ENCODE data around the gene KRT80.

Gene KRT80

DNA sequence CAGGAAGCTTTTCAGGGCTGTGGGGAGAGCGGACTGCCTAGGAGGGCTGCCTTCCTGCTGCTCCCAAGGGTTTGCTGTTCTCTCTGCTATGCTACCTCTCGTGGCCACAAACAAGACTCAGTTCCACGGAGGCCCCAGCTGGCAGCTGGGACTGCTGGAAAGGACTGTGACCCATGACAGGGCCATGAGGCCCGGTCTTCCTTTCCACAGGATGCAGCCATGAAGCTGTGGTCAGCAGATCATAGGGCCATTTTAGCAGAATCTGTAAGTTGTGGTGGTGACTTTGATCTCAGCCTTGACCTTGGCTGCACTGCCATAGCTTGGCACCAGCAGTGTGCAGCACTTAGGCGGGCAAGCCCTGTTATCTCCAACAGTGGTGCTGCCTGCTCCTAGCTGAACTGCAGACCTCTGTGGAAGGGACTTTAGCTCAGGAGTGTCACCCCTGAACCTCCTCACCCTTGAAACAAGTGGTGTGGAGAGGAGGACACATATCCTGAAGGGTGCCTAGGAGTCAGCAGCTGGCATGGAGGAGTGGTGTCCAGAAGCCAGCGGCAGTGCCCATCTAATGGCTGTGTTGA lies 12.3 kb downstream of the KRT80 start:
- no peak for DNase-seq (ENCODE audit: low spot score)

DNA sequence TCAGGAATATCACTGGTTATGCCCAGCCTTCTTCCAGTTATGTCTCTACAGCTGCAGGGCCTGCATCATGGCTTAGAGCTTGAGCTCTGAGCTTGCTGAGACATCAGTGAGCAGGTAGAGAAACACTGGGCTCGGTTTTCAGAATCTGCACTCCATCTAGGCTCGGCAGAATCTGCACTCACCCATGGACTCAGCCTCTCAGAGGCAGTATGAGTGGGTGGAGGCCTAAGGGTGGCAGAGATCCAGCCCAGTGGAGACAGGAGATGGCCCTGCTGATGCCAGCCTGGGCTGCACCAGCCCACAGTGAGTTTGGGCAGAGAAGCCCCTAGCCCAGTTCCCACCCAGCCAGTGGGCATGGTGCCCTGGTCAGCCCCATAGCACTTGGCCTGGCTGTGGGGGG lies 12.8 kb downstream of the KRT80 start:
- DNase-seq (ENCODE audit: low spot score): no peak

DNA sequence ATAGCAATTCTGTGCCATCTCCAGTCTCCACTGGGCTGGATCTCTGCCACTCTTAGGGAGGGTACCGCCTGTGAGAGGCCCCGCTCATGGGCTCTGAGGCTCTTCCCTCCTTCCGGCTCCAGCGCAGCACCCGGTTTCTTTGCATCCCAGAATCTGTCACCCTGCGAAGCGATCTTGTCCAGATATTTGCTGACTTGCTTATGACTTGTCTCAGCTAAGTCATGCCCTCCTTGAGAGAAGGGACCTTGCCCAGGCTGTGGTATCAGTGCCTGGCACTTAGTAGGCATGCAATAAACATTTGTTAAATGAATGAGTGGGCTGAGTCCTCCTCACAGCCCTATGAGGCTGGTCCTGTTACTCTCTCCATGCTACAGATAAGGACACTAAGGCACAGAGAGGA lies 13.4 kb downstream of the KRT80 start:
- no peak for DNase-seq (ENCODE audit: low spot score)

DNA sequence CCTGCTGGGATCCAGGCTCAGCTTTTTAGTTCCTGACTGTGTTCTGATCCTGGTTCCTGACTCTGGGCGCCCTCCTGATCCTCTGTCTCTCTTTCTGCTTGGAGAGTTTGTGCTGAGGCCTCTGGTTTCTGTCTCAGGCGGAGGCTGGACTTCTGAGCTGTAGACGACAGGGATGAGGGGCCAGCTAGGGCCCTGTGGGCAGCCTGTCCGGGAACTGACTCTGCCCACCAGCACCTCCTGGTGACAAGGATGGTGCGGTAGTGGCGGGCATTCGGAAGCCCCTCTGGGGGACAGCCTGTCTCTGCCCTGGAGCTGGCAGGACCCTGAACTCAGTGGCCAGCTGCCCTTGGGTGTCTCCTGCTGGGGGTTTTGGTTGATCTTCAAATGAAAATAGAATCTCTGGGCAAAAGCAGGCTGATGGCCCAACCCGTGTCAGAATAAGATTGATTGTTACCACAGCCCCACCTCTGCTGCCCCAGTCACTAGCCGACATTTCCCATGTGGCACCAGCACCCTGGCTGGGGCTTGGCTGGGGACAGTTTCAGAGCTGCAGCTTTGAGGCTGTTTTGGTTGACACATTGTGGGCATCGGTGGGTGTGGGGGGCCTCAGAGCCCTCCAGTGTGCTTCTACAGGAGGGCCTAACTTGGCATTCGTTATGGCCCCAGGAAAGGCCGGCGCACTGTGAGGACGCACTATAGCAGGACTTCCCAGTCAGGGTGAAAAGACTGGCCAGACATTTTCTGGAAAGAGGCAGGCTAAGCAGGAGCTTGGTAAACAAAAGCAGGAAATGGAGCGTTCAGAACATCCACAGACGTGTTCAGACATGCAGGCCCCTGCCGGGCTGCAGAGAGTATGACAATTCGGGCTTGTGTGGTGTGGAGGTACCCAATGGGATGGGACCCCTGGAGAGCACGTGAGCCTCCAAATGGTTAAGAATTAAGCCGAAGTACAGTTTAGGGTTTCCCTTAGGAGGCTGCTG lies 16.2 kb downstream of the KRT80 start:
- DNase-seq (ENCODE audit: low spot score): no peak

DNA sequence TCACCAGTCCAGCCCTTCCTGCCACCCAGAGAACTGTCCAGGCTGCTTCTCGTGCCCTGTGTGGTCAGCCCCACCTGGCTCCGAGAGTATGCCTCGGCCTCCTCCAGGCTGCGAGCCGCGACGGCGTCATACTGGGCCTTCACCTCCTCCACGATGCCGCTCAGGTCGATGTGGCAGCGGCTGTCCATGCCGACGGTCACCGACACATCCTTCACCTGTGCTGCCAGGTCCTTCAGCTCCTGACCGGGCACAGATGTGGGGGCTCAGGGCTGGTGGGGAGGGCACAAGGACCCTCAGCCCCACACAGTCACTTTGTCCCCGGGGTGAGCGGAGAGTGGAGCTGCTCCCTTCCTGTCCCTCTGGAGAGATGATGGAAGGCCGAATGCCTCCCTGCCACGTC lies 18.3 kb downstream of the KRT80 start:
- DNase-seq (ENCODE audit: low spot score): no peak

DNA sequence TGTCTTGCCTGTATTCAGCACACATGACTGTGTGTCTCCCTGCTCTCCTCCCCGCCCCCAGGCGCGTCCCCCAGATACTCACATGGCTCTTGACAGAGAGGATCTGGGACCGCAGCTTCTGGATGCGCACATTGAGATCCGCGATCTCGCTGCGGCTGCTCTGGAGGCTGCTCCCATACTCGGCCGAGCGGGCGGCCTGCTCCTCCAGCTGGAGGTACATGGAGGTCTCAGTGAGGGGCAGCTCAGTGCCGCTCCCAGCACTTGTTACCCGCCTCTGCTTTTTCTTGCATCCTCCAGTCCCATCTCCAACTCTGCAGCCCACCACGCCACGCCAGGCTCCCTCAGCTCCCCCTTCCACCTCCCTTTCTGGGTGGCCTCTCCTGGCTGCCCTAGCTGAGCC lies 18.9 kb downstream of the KRT80 start:
- DNase-seq (ENCODE audit: low spot score): no peak

DNA sequence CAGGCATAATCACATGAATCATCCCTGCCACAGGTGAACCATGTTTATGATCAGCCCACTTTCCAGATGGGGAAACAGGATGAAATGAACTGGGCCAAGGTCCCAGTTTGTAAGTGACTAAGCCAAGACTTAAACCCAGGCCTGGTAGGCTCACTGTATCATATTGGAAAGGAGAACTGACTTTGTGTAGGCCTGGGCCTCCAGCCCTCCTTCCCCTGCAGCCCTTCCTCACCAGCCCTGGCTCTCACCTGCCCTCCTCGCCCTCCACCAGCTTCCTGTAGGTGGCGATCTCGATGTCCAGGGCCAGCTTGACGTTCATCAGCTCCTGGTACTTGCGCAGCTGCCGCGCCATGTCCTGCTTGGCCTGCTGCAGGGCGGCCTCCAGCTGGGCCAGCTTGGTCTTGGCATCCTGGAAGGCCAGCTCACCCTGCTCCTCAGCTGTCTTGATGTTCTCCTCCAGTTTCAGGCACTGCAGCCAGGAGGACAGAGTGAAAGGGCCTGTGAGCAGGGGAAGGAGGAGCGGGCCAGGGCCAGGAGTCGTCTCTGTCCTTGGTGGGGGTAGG lies 19.8 kb downstream of the KRT80 start:
- DNase-seq (ENCODE audit: low spot score): no peak

DNA sequence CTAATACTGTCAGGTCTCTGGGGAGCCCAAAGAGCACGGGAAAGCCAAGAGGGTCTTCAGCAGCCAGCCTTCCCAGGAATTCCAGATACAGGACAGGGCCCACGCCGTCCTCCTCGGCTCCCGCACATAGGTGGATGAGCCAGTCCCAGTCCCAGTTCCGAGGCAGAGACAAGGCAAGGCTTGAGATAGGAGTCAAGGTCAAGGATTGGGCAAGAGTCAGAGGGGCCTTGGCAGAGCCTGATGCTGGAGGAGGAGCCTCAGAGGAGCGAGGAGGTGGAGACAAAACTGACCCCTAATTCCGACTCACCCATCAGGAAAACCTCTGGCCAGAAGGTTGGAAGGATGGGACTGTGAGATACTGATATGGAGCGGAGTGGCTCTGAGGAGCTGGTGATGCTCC lies 21.0 kb downstream of the KRT80 start:
- no peak for DNase-seq (ENCODE audit: low spot score)

DNA sequence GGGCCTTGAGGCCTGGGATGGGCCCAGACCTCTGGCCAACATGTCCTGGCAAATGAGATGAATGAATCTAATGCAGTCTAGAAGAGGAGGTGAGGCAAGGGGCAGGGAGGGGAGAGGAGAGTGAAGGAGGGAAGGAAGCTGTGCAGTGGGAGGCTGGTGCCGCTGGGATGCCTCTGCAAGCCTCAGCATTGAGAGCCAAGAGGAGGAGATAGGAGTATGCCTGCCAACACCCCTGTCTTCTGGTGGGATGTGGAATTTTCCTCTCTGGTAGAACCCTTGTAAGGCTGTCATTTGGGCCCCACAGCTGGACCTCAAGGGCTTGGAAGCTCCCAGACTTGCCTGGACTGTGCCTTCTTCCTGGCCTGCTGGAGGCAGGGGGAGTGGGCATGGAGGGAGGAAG lies 21.9 kb downstream of the KRT80 start:
- DNase-seq (ENCODE audit: low spot score): no peak

DNA sequence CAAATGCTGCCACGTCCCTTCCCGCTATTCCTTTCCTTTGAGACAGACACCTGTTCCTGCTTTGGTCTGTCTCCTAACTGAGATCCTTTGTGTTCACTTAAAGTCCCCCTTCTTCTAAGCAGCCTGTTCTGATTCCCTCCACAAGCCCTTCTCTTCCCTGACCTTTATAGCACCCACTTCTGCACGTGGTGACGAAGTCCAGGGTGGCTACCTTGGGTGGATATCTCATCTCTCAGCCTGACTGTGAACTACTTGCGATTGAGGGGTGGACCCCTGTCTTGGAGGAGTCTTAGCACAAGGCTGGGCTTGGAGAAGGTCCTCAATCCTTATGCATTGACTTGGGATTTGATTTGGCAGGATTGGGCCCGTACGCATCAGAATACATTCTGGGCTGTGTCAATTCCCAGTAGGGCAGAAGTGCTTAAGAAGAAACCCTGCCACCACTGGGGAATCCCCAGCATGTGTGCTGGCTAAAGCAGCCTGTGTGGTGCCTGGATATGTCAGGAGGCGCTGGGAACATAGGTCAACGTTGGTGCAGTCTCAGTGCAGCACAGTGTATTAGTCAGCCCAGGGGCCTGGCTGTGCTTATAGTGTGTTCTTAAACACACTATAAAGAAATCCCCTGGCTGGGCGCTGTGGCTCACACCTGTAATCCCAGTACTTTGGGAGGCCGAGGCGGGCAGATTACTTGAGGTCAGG lies 23.6 kb downstream of the KRT80 start:
- DNase-seq (ENCODE audit: low spot score): no peak

DNA sequence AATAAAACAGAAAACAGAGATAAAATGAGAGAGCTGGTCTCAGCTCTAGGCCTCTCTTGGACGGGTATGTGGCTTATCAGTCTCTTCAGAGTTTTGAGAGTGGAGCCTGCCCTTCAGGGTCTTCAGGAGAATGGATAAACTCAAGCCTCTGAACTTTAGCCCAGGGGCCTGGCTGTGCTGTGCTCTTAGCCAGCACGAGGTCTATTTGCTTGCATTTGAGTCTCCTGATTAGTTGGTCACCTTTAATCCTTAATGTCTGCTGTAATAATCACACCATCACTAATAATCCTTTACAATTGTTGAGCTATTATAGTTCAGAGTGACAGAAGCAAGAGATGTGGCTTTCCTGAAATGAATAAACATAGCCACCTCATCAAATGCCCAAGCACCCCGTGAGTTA lies 24.3 kb downstream of the KRT80 start:
- DNase-seq (ENCODE audit: low spot score): no peak

DNA sequence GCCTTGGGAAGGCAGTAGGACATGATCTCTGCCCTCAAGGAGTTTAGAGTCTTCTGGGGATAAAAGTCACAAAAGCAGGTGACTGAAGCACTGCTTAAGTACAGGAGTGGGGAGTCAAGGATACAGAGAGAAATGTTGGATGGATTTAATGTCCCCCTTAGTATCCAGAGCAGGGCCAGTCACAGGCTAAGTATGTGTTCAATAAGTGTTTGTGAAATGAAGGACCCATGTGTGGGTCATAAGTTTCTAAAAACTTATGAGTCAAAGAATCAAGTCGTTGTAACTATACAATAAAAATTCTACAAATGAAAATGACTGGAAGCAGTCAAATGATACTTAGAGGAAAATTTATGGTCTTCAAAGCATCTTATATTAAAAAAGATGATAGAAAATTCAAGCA lies 25.1 kb downstream of the KRT80 start:
- DNase-seq (ENCODE audit: low spot score): no peak

DNA sequence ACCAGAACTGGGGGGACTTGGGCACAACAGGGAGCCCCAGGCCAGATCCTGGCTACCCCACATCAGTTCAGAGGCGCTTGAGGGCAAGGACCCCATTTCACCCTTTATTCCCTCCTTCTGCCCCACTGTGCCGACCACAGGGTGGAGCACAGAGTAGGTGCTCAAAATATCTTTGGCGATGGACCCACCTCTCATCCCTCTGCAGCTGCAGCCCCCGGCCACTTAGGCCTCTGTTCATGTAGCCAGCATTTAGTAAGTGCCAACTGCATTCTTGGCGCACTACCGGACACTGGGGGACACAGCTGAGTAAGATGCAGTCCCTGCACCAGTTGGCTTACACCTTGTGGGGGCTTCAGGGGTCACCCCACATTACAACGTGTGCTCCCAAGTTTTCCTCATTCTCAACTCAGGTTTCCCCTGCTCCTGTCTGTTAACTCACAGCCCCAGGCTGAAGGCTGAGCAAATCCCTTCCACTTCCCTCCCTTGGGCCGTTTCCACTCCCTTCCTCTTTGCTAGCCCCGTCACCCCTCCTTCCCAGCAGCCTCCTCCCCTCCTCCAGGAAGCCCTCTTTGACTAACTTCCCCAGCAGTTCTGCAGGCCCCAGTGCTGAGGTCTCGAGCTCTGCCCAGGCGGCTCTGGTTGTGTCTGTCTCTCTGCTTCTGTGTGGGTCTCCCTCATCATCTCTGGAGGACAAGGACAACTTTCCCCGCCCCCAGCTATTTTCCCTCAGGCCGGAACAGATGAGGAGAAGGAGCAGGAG lies 26.5 kb downstream of the KRT80 start:
- no peak for DNase-seq (ENCODE audit: low spot score)

DNA sequence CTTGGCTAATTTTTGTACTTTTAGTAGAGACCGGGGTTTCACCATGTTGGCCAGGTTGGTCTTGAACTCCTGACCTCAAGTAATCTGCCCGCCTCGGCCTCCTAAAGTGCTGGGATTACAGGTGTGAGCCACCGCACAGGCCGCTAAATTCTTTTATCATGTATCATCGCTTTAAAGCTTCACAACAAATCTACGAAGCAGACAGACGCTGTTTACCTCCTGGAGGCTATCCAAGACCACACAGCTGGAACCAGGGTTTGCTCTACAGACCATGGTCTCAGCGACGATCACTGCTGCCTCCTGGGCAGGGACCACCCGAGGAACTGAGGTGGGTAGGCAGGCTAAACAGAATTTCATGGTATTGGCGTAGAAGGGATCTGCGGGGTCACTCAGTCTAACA lies 27.2 kb downstream of the KRT80 start:
- no peak for DNase-seq (ENCODE audit: low spot score)

DNA sequence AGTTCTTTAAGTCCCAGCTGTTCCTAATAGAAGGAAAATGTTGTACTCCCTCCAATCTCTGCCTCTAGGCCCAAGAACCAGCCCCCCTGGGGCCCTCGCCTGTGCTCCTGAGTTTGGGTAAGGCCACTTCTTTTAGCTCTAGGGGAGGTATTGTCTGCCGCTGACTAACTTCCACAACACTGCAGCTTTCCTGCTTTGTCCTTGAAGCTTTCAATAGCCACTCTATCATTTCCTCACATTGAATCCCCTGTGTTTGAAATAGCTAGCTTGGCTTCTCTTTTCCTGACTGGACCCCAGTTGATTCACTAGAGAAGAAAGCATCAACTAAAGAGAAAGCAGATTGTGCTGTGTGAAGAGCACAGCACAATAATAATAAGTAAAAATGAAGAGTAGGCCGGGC lies 28.8 kb downstream of the KRT80 start:
- DNase-seq (ENCODE audit: low spot score): no peak

DNA sequence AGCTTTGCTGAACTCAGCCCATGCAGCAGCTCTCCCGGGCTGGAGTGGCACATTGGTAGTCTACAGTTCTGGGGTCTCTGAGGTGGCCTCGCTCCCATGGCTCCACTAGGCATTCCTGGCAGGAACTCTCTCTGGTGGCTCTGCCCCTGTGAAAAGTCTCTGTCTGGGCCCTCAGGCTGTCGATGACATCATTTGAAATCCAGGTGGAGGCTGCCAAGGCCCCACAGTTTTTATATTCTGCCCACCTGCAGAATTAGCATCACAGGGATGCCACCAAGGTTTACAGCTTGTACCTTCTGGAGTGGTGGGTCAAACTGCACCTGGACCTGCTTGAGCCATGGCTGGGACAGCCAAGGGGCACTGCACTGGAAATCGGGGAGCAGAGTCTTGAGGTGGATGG lies 31.6 kb downstream of the KRT80 start:
- DNase-seq (ENCODE audit: low spot score): no peak

DNA sequence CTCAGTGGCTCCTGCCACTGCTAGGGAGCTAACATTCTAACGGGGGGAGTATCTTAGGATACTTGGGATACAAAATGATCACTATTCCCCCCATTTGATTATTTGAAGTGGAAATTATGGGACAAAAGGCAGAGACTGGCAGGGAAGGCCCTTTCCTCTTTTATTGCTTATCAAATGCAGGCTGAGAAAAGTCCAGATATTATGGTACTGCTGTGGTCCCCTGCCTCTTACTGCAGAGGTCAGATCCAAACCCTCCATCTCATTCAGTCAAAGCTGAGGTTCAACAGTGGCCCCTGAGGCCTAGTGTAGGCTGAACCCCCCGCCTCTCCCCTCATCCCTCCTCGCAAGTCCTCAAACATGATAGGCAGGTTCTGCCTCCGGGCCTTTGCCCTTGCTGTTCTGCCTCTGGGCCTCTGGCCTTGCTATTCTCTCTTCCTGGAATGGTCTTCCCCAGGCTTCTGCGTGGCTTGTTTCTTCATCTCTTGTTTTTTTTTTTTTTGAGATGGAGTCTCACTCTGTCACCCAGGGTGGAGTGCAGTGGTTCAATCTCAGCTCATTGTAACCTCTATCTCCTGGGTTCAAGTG lies 34.2 kb downstream of the KRT80 start:
- no peak for DNase-seq (ENCODE audit: low spot score)

DNA sequence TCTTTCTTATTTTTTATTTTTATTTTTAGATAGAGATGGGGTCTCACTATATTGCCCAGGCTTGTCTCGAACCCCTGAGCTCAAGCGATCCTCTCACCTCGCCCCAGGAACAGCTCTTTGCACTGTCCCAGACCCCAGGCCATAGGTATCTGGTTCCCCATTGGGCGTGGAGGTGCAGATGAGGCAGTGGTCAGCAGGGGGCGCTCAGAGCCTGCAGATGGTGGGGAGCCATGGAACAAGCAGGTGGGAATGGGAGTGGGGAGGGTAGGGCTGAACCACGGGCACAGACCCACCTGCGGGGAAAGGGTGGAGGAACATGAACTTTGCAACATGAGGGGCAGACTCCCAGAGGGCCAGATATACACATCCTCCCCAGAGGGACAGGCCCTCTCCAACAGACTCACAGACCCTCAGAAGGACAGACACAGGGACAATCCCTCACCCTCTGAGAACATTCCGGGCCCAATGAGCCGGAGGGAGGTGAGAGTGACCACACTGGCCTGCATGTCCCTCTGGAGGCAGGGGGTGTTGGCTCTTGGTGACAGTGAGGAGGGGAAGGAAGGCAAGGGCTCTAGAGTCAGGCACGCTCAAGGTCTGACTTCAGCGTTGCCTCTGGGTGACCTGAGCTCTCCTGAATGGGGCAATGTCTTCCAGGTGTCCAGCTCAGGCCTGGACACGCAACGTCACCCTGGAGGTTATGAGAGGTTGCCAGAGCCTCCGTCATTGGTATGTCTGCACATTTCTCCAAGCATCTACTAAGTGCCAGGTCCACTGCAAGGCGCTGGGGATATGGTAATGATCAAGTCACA lies 34.9 kb downstream of the KRT80 start:
- DNase-seq (ENCODE audit: low spot score): peak; percentile 42

DNA sequence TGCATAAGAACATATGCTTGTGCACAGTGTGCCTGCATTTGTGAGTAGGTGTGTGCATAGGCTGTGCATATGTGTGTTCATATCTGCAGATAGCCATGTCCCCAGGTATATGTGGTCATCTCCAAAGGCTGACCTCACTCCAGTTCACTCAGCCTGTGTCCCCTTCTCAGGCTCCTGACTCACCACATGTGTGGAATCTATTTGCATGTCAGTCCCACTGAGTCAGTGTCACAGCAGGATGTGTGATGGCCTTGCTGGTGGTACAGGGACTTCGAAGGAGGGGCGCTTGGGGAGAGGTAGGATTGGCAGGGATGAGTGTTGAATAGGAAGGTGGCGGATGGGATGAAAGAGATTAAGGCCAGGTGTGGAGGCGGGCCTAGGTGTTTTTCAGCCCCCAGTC lies 35.5 kb downstream of the KRT80 start:
- no peak for DNase-seq (ENCODE audit: low spot score)

DNA sequence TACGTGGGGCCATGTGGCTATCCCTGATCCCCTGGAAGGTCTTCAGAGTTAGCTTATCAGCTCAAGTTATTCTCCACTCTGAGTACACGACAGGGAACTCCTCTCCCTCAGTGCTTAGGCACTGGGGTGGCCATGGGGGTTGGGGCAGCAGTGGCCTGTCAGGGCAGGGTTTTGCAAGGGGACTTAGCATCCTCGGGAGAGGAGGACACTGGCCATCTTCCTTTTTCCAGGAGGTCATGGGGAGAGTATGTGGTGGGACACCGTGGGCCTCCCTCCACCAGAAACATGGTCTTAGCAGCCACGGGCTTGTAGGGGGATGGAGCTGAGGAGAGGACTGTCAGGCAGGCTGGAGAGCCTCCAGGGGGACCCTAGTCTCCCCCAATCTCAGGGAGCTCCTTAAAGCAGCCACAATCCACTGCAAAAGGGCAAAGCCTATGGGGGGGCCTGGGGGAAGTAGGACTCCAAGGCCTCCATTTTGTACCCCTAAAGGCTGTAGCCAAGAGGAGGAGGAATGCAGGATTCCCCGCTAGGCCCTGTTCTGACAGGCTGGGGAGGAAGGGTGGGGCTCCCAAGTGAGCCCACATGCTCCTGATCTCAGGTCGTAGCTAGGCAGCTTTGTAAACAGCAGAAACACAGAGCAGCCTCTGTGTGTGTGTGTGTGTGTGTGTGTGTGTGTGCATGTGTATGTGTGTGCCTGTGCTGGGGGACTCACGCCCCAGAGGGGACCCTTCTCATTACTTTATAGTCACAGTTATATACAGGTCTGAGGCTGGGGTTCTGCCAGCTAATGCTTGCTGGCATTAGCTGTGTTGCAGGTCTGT lies 36.6 kb downstream of the KRT80 start:
- DNase-seq (ENCODE audit: low spot score): no peak

Measured in putamen (tissue), 1 donor.